K562 (cell line): Measurements from ENCODE around the gene RFC5. TPM values are rescaled to one million over a fixed set of nuclear protein-coding genes. Genes with fewer than 3 reads are reported as not detected.

Source experiments
- BDP1 ChIP-seq: IDR thresholded peaks from 3 replicates; pipeline ENCODE4 v1.6.1; 2011; ENCODE audit not compliant: insufficient read length, insufficient read depth
- CC2D1A ChIP-seq: fragments of 450-650 bp; IDR thresholded peaks from 2 replicates; pipeline ENCODE4 v1.6.1; 2017; ENCODE audit warnings: mild to moderate bottlenecking
- HEY1 ChIP-seq: fragments of 250-450 bp; sonication (Bioruptor Pico); IDR thresholded peaks from 2 replicates; pipeline ENCODE4 v1.5.0; 2020; ENCODE audit warnings: mild to moderate bottlenecking, moderate library complexity, borderline replicate concordance
- HOMEZ ChIP-seq: fragments of 250-450 bp; sonication (Bioruptor Pico); IDR thresholded peaks from 2 replicates; pipeline ENCODE4 v1.4.0; 2020; ENCODE audit warnings: mild to moderate bottlenecking, moderate library complexity
- KDM5B ChIP-seq: fragments of 200-600 bp; sonication (generic); IDR thresholded peaks from 2 replicates; pipeline ENCODE4 v1.6.1; 2012; ENCODE audit warnings: low read depth, mild to moderate bottlenecking, moderate library complexity, low read length, control low read depth, inconsistent platforms; ENCODE audit not compliant: insufficient replicate concordance
- MLLT1 ChIP-seq, 2 experiments: fragments of 450-650 bp; IDR thresholded peaks; 2 replicates each; pipeline ENCODE4 v1.6.1; 2016
- NFE2 ChIP-seq: IDR thresholded peaks from 2 replicates; pipeline ENCODE4 v1.6.1; 2014; ENCODE audit warnings: antibody characterized with exemption, low read depth
- PPARD ChIP-seq: fragments of 250-450 bp; sonication (Bioruptor Pico); IDR thresholded peaks from 2 replicates; pipeline ENCODE4 v1.8.0; 2022; ENCODE audit warnings: inconsistent platforms, mild to moderate bottlenecking, moderate library complexity
- SMAD1 ChIP-seq: fragments of 150-350 bp; IDR thresholded peaks from 2 replicates; pipeline ENCODE4 v1.6.1; 2014; ENCODE audit warnings: low read length, low read depth; ENCODE audit not compliant: partially characterized antibody
- SRSF9 ChIP-seq: fragments of 200-400 bp; formaldehyde crosslinking; IDR thresholded peaks from 2 replicates; pipeline ENCODE4 v1.6.1; 2017; ENCODE audit warnings: low read depth, low read length, borderline replicate concordance
- THRA ChIP-seq: fragments of 450-650 bp; IDR thresholded peaks from 2 replicates; pipeline ENCODE4 v1.6.1; 2017; ENCODE audit warnings: mild to moderate bottlenecking, moderate library complexity
- XRCC4 ChIP-seq: IDR thresholded peaks from one replicate; pipeline ENCODE4 v1.6.1; 2011; ENCODE audit not compliant: insufficient read depth, insufficient read length; ENCODE audit errors: extremely low read depth
- ZBTB11 ChIP-seq, 3 experiments: fragments of 200-800 bp in 1 of 3; fragments of 250-450 bp in 1 of 3; fragments of 450-650 bp in 1 of 3; sonication (Bioruptor Pico) in 1 of 3; sonication (Bioruptor generic) in 1 of 3; formaldehyde crosslinking in 1 of 3; IDR thresholded peaks; 2 replicates each; pipeline versions ENCODE4 v1.6.1 to v1.8.0; 2016 to 2022; ENCODE audit warnings: mild to moderate bottlenecking in 2 of 3, missing genetic modification characterization in 2 of 3, missing compliant biosample characterization in 1 of 3, moderate library complexity in 1 of 3
- ZNF24 ChIP-seq: fragments of 450-650 bp; IDR thresholded peaks from 2 replicates; pipeline ENCODE4 v1.6.1; 2016
- ZNF274 ChIP-seq: IDR thresholded peaks from 2 replicates; pipeline ENCODE4 v1.6.1; 2011; ENCODE audit warnings: low read depth, mild to moderate bottlenecking, low read length, moderate library complexity, borderline replicate concordance
- ZNF444 ChIP-seq: fragments of 250-450 bp; sonication (Bioruptor Pico); IDR thresholded peaks from 2 replicates; pipeline ENCODE4 v1.4.0; 2020; ENCODE audit warnings: mild to moderate bottlenecking, moderate library complexity
- polyA plus RNA-seq, 8 experiments: library from polyadenylated mRNA; depleted of rRNA in 4 of 8; stranded (reverse) in 5 of 8; unstranded in 3 of 8; fragments of >200 nt; fragmentation: Nextera tagmentation in 2 of 8; fragmentation: Illumina TruSeq in 1 of 8; extraction: Ambion mirVana in 2 of 8; extraction: Trizol in 1 of 8; gene quantifications; 2 replicates each; pipeline versions ENCODE4 v1.2.1 to v1.2.3, GENCODE V29; 2011 to 2014; ENCODE audit warnings: inconsistent platforms in 1 of 8, missing spikeins in 1 of 8
- total RNA-seq, 7 experiments: library from RNA; depleted of rRNA in 6 of 7; stranded (reverse); fragments of >200 nt in 6 of 7; fragmentation: Illumina TruSeq in 2 of 7; extraction: Trizol in 2 of 7; gene quantifications; 2 replicates each; pipeline versions ENCODE4 v1.2.1 to v1.2.3, GENCODE V29; 2011 to 2021; ENCODE audit warnings: low replicate concordance in 1 of 7

RFC5 gene
- total and polyA plus RNA-seq, 9 of the 15 experiments (the other 6 are each of a cell fraction or from before 2014, with no cell fraction given) = 61.8 to 189 (median 92.9) TPM

- TF ChIP-seq HOMEZ (CRISPR knock-in tag) = no peak
- TF ChIP-seq HEY1 (CRISPR knock-in tag) = no peak
- TF ChIP-seq ZNF24 = no peak
- TF ChIP-seq ZNF274 = no peak; the same call in 1 of the 2 replicates
- TF ChIP-seq NFE2 = no peak
- TF ChIP-seq MLLT1 (IDR thresholded peaks at IDR 0.05) = no peak
- TF ChIP-seq SRSF9 = no peak
- no peak for TF ChIP-seq ZNF444 (CRISPR knock-in tag)
- TF ChIP-seq XRCC4 = no peak
- TF ChIP-seq BDP1 = no peak
- no peak for TF ChIP-seq THRA
- TF ChIP-seq KDM5B = peak; percentile 90
- TF ChIP-seq CC2D1A = no peak
- TF ChIP-seq ZBTB11 (CRISPR knock-in tag; IDR thresholded peaks at IDR 0.05) = no peak
- no peak for TF ChIP-seq PPARD (CRISPR knock-in tag)
- TF ChIP-seq SMAD1 = no peak
Observed at GRCh38 chr12:118016424-118017264, at the start of gene RFC5 (continued).
